HG02884 (cell line): ENCODE data around the gene MEX3B.
"Not testable (repeated sequence)": the region's sequence is repeated elsewhere in the genome, so short reads cannot be mapped to it uniquely, and the experiment has no call there.

Experiments
- ATAC-seq: cut with Tn5 transposase; IDR thresholded peaks from one replicate; pipeline ENCODE4 v1.9.1; 2021; ENCODE audit warnings: mild to moderate bottlenecking, moderate library complexity; ENCODE audit not compliant: unreplicated experiment

Gene MEX3B

GRCh38 chr15:82014989-82015388 is 30.8 kb downstream of the MEX3B start:
- no peak for ATAC-seq

GRCh38 chr15:82012908-82013307 is 32.9 kb downstream of the MEX3B start:
- no peak for ATAC-seq

GRCh38 chr15:82005239-82005638 is 40.6 kb downstream of the MEX3B start:
- no peak for ATAC-seq

GRCh38 chr15:82003916-82004315 is 41.9 kb downstream of the MEX3B start:
- ATAC-seq, result no peak

GRCh38 chr15:81995081-81995480 is 50.7 kb downstream of the MEX3B start:
- not testable (repeated sequence) for ATAC-seq

GRCh38 chr15:81992523-81992922 is 53.3 kb downstream of the MEX3B start:
- no peak for ATAC-seq
